ENCODE data around the gene SLC8A3. TPM values are rescaled to one million over a fixed set of nuclear protein-coding genes. Genes with fewer than 3 reads are reported as not detected.

The SLC8A3 gene
- total and polyA plus RNA-seq, 2 donors (not counting 3 experiments of a cell fraction or from before 2014, with no cell fraction given): not detected

DNA sequence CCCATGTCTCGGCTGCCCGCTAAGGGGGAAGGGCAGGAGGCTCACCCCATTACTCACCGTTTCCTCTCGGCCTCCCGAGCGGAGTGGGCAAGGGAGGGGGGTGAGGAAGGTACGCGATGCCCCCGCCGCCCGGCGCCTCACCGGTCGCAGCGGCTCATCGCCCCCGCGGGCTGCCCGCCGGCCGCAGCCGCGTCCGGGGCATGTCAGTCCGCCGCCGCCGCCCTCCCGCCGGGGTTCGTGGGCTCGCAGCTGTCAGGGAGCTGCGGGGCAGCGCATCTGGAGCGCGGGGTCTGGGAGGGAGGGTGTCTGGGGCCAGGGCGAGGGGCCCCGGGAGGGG lies 461 bp downstream of the SLC8A3 start:
- dilution Hi-C loops (cut with MboI; ENCODE audit: extremely low pct_ligation_motif_present, low sequenced_read_pairs): no loop called here
- H3K27ac ChIP-seq (ENCODE audit: insufficient read depth, low read depth, low read length): no peak overlapping the region
- no peaks in the 10 kb centered on the region for H3K9me3 ChIP-seq (replicated peaks; ENCODE audit: control insufficient read depth, insufficient read depth, low read length)
- intact Hi-C loops (cut with micrococcal nuclease): loop anchor here (5.0 to 10.0 kb wide), 2 partner anchors 169 to 377 kb away; partner anchors contain the start of gene COX16
- DNase-seq (ENCODE audit: low read depth, low spot score) (peak; percentile 21), FAIRE-seq (no peak)
- peaks cover 19% of the 10 kb centered on the region for H3K4me1 ChIP-seq (ENCODE audit: control insufficient read depth, extremely low read depth, insufficient read depth, low read length)
- CTCF ChIA-PET: no interaction called here
- peaks cover 18 to 30% of the 10 kb centered on the region in 2 experiments for H3K27me3 ChIP-seq (ENCODE audit: control insufficient read depth in 2 of 2, insufficient read depth in 2 of 2, low read length in 2 of 2)
- H3K9ac ChIP-seq (replicated peaks; ENCODE audit: extremely low read depth, insufficient read depth, low read length): no peak overlapping the region
- no peaks in the 10 kb centered on the region for H3K9me1 ChIP-seq (replicated peaks; ENCODE audit: control insufficient read depth, extremely low read depth, insufficient read depth, low read length)
- no peak for TF ChIP-seq POLR2A (IDR thresholded peaks at IDR 0.05; ENCODE audit: low read depth, low read length)
- TF ChIP-seq FOS (IDR thresholded peaks at IDR 0.05; ENCODE audit: borderline replicate concordance, insufficient read depth, low read length): peak; percentile 23
- no peaks in the 10 kb centered on the region for H3K36me3 ChIP-seq (ENCODE audit: control insufficient read depth in 2 of 2, extremely low read depth in 1 of 2, insufficient read depth in 2 of 2, low read length in 2 of 2)
- no peaks in the 10 kb centered on the region for H3K79me2 ChIP-seq (ENCODE audit: control insufficient read depth, insufficient read depth, low read length)
- POLR2A ChIA-PET: no interaction called here
- H3K4me3 ChIP-seq (replicated peaks in 1 of 3; ENCODE audit: insufficient read depth in 1 of 3, low read depth in 1 of 3, low read length in 3 of 3): peak overlapping the region; percentile 37 to 59 (median 51)
- H4K20me1 ChIP-seq (replicated peaks; ENCODE audit: control insufficient read depth, extremely low read depth, insufficient read depth, low read length): no peaks in the 10 kb centered on the region
- BruUV-seq (replicated peaks): no TSS peak
- peak overlapping the region; percentile 91 for H2AFZ ChIP-seq (ENCODE audit: low read depth, low read length)
- H3K4me2 ChIP-seq (ENCODE audit: insufficient read depth, low read length): peak overlapping the region; percentile 93

DNA sequence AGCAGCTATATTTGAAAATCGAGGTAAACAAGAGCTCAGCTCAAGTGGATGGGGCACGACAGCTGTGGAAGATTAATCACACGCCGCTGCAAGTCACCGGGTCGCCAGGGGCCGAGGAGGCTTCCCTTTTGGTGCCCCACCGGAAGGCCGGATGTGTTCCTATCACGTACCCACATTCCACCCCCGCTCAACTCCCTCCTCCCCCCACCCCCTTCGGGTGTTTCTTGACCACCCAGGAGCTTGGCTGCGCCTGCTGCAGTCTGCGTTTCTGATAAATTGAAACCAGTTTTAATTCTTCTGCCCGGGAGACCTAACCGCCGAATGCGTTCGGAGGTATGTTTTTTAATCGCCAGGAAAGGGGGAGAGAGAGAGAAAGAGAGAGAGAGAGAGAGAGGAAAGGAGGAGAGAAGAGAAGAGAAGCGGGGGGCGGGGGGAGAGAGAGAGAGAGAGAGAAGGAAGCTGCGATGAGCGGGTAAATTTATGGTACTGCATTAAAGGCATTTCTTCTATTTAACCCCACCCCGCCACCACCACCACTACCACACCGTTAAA lies 1.8 kb downstream of the SLC8A3 start:
- H3K27ac ChIP-seq (ENCODE audit: insufficient read depth, low read depth, low read length): no peak overlapping the region
- POLR2A ChIA-PET: no interaction called here

More for the DNA sequence above, 1.8 kb downstream of the SLC8A3 start:
- CTCF ChIA-PET: no interaction called here
- H3K4me3 ChIP-seq (replicated peaks in 1 of 3; ENCODE audit: insufficient read depth in 1 of 3, low read depth in 1 of 3, low read length in 3 of 3): peak overlapping the region; percentile 37 to 59 (median 51)
- H3K4me2 ChIP-seq (ENCODE audit: insufficient read depth, low read length): peak overlapping the region; percentile 93
- DNase-seq (ENCODE audit: low read depth, low spot score) (peak; percentile 19), FAIRE-seq (peak; percentile 31)
- intact Hi-C loops (cut with micrococcal nuclease) (loop anchor here (5.0 to 10.0 kb wide), 2 partner anchors 170 to 378 kb away; partner anchors contain the start of gene COX16), dilution Hi-C loops (cut with MboI; ENCODE audit: extremely low pct_ligation_motif_present, low sequenced_read_pairs) (no loop called here)
- H2AFZ ChIP-seq (ENCODE audit: low read depth, low read length): peak overlapping the region; percentile 91
- H3K9me3 ChIP-seq (replicated peaks; ENCODE audit: control insufficient read depth, insufficient read depth, low read length): no peaks in the 10 kb centered on the region
- H3K9ac ChIP-seq (replicated peaks; ENCODE audit: extremely low read depth, insufficient read depth, low read length): no peak overlapping the region
- H3K27me3 ChIP-seq (ENCODE audit: control insufficient read depth in 2 of 2, insufficient read depth in 2 of 2, low read length in 2 of 2): peaks cover 17 to 30% of the 10 kb centered on the region in 2 experiments
- H3K79me2 ChIP-seq (ENCODE audit: control insufficient read depth, insufficient read depth, low read length): no peaks in the 10 kb centered on the region
- TF ChIP-seq FOS (IDR thresholded peaks at IDR 0.05; ENCODE audit: borderline replicate concordance, insufficient read depth, low read length) (no peak), JUN (IDR thresholded peaks at IDR 0.05; ENCODE audit: borderline replicate concordance, insufficient read depth, insufficient read length, low read depth) (no peak), EZH2 (IDR thresholded peaks at IDR 0.05; ENCODE audit: borderline replicate concordance, low read depth, low read length, severe bottlenecking) (no peak), POLR2A (IDR thresholded peaks at IDR 0.05; ENCODE audit: low read depth, low read length) (no peak), MYC (IDR thresholded peaks at IDR 0.05; ENCODE audit: low read depth, low read length) (no peak), GATA2 (IDR thresholded peaks at IDR 0.05; ENCODE audit: insufficient read depth, insufficient read length, low read depth, low read length) (no peak), POLR2AphosphoS5 (IDR thresholded peaks at IDR 0.05; ENCODE audit: insufficient read depth, low read depth, low read length) (no peak)
- TF ChIP-seq, protein P1, sequence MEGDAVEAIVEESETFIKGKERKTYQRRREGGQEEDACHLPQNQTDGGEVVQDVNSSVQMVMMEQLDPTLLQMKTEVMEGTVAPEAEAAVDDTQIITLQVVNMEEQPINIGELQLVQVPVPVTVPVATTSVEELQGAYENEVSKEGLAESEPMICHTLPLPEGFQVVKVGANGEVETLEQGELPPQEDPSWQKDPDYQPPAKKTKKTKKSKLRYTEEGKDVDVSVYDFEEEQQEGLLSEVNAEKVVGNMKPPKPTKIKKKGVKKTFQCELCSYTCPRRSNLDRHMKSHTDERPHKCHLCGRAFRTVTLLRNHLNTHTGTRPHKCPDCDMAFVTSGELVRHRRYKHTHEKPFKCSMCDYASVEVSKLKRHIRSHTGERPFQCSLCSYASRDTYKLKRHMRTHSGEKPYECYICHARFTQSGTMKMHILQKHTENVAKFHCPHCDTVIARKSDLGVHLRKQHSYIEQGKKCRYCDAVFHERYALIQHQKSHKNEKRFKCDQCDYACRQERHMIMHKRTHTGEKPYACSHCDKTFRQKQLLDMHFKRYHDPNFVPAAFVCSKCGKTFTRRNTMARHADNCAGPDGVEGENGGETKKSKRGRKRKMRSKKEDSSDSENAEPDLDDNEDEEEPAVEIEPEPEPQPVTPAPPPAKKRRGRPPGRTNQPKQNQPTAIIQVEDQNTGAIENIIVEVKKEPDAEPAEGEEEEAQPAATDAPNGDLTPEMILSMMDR (IDR thresholded peaks at IDR 0.05; ENCODE audit: extremely low read depth in 1 of 2, insufficient read depth in 1 of 2, low read depth in 1 of 2, low read length in 2 of 2): no peak
- TF ChIP-seq, protein P2, sequence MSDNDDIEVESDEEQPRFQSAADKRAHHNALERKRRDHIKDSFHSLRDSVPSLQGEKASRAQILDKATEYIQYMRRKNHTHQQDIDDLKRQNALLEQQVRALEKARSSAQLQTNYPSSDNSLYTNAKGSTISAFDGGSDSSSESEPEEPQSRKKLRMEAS (IDR thresholded peaks at IDR 0.05; ENCODE audit: insufficient read depth, insufficient read length): no peak
- no peaks in the 10 kb centered on the region for H3K36me3 ChIP-seq (ENCODE audit: control insufficient read depth in 2 of 2, extremely low read depth in 1 of 2, insufficient read depth in 2 of 2, low read length in 2 of 2)
- peaks cover 19% of the 10 kb centered on the region for H3K4me1 ChIP-seq (ENCODE audit: control insufficient read depth, extremely low read depth, insufficient read depth, low read length)
- no peaks in the 10 kb centered on the region for H4K20me1 ChIP-seq (replicated peaks; ENCODE audit: control insufficient read depth, extremely low read depth, insufficient read depth, low read length)
- no TSS peak for BruUV-seq (replicated peaks)
- H3K9me1 ChIP-seq (replicated peaks; ENCODE audit: control insufficient read depth, extremely low read depth, insufficient read depth, low read length): no peaks in the 10 kb centered on the region

Measured in endothelial cell of umbilical vein (primary cell).